Uterus (tissue), 4 donors: ENCODE data around the gene AKT3. TPM values are rescaled to one million over a fixed set of nuclear protein-coding genes. Genes with fewer than 3 reads are reported as not detected.

Source experiments
- DNase-seq, 2 donors: peaks; one replicate each; pipeline ENCODE4 v3.0.0-alpha.2; 2019 to 2020
- H3K27ac ChIP-seq, 2 donors: fragments of 200-600 bp; sonication (generic); 1 replicate in 1 of 2; 2 replicates in 1 of 2; pipeline ENCODE4 v1.5.1; 2016 to 2018
- H3K27me3 ChIP-seq, 2 donors: fragments of 200-600 bp; sonication (generic); one replicate each; pipeline ENCODE4 v1.5.1; 2018 to 2019; ENCODE audit warnings: control low read depth in 1 of 2
- H3K36me3 ChIP-seq, 2 donors: fragments of 200-600 bp; sonication (generic); one replicate each; pipeline ENCODE4 v1.5.1; 2019; ENCODE audit warnings: control low read depth in 1 of 2
- H3K4me1 ChIP-seq, 2 donors: fragments of 200-600 bp; sonication (generic); one replicate each; pipeline ENCODE4 v1.5.1; 2018 to 2019; ENCODE audit warnings: control low read depth in 1 of 2
- H3K4me3 ChIP-seq, 2 donors: fragments of 200-600 bp; sonication (generic); 1 replicate in 1 of 2; 2 replicates in 1 of 2; pipeline ENCODE4 v1.5.1; 2018 to 2019; ENCODE audit warnings: mild to moderate bottlenecking in 1 of 2
- H3K9me3 ChIP-seq, 2 donors: fragments of 200-600 bp; sonication (generic); one replicate each; pipeline ENCODE4 v1.5.1; 2019; ENCODE audit warnings: control low read depth in 1 of 2
- POLR2A ChIP-seq, 2 donors: fragments of 450-650 bp; IDR thresholded peaks; one replicate each; pipeline ENCODE4 v1.6.1; 2016; ENCODE audit warnings: antibody characterized with exemption in 2 of 2, mild to moderate bottlenecking in 1 of 2, moderate library complexity in 1 of 2
- intact Hi-C: fragments of 100-400 bp; cut with DNase I; formaldehyde crosslinking; loops from one replicate; pipeline ENCODE4 v1.15.1; 2023; ENCODE audit warnings: low total_unique reads
- total RNA-seq, 4 donors: library from RNA; depleted of rRNA in 3 of 4; stranded (reverse); fragments of >200 nt in 3 of 4; gene quantifications; one replicate each; pipeline versions ENCODE4 v1.1.0 to v1.2.4, GENCODE V29; 2014 to 2023
- TF ChIP-seq, protein P1 (sequence below), 4 experiments: fragments of 200-600 bp in 2 of 4; fragments of 450-650 bp in 2 of 4; sonication (generic) in 2 of 4; IDR thresholded peaks; one replicate each; pipeline ENCODE4 v1.5.1; 2016 to 2019; ENCODE audit warnings: antibody characterized with exemption in 4 of 4, mild to moderate bottlenecking in 2 of 4, moderate library complexity in 1 of 4
- donor health status: DM: yes; HTN: yes; CAD: no.

Gene AKT3
- total RNA-seq, 4 donors from 2014 or later: 39.2 to 227 (median 97.6) TPM

DNA sequence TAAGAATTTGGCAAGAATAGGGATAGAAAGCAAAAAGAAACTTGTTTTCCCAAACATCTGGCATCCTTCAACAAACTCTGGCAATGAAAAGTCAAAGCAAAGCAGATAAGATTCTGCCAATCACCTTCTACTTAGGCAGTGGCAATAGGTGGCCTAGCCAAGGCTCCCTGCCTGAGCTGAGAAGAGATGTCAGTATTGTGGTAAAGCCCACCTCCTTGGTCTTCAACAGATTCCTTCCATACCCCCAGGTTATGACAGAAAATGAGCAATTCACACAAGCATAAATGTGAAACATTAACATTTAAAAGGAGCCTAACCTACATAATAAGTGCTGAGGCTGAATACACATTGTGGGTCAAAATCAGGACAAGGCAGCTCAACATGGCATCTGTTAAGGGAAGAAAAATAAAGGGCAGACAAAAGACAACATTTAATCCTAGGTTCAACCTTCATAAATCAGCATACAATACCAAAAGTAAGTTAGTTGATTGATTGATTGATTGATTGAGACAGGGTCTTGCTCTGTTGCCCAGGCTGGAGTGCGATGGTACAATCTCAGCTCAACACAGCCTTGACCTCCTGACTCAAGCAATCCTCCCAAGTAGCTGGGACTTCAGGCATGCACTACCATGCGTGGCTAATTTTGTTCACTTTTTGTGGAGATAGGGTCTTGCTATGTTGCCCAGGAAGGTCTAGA lies 123.1 kb downstream of the AKT3 start:
- Histone ChIP-seq H3K27ac (no peak overlapping the region), H3K27me3 (no peaks in the 10 kb centered on the region), H3K36me3 (no peaks in the 10 kb centered on the region), H3K9me3 (no peaks in the 10 kb centered on the region), H3K4me3 (no peak overlapping the region), H3K4me1 (no peaks in the 10 kb centered on the region)
- no peak for DNase-seq
- TF ChIP-seq, protein P1, sequence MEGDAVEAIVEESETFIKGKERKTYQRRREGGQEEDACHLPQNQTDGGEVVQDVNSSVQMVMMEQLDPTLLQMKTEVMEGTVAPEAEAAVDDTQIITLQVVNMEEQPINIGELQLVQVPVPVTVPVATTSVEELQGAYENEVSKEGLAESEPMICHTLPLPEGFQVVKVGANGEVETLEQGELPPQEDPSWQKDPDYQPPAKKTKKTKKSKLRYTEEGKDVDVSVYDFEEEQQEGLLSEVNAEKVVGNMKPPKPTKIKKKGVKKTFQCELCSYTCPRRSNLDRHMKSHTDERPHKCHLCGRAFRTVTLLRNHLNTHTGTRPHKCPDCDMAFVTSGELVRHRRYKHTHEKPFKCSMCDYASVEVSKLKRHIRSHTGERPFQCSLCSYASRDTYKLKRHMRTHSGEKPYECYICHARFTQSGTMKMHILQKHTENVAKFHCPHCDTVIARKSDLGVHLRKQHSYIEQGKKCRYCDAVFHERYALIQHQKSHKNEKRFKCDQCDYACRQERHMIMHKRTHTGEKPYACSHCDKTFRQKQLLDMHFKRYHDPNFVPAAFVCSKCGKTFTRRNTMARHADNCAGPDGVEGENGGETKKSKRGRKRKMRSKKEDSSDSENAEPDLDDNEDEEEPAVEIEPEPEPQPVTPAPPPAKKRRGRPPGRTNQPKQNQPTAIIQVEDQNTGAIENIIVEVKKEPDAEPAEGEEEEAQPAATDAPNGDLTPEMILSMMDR (IDR thresholded peaks at IDR 0.05): no peak
- TF ChIP-seq POLR2A (IDR thresholded peaks at IDR 0.05): no peak
- intact Hi-C loops: no loop called here

DNA sequence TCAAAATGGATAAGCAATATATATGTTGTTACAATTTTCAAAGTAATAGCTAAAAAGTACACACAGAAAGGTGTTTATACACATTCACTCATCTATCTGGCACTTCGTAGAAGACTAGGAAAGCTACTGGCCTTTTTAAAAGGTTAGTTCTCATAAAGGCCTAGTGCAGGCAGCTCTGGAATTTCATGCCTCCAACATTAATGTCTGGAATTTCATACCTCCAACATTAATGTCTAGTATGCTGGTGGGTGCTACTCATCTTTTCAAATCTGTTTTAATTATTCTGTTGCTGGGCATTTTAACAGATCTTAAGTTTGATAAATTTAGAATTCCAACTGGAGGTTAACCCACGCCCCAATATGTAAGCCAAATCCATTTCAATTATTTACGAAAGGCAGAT lies 124.2 kb downstream of the AKT3 start:
- no peak overlapping the region for H3K27ac ChIP-seq
- no peaks in the 10 kb centered on the region for H3K36me3 ChIP-seq
- no peaks in the 10 kb centered on the region for H3K4me1 ChIP-seq
- intact Hi-C loops: no loop called here
- no peak overlapping the region for H3K4me3 ChIP-seq
- TF ChIP-seq POLR2A (IDR thresholded peaks at IDR 0.05): no peak
- TF ChIP-seq, protein P1 (IDR thresholded peaks at IDR 0.05): no peak
- H3K9me3 ChIP-seq: no peaks in the 10 kb centered on the region
- no peaks in the 10 kb centered on the region for H3K27me3 ChIP-seq
- no peak for DNase-seq

DNA sequence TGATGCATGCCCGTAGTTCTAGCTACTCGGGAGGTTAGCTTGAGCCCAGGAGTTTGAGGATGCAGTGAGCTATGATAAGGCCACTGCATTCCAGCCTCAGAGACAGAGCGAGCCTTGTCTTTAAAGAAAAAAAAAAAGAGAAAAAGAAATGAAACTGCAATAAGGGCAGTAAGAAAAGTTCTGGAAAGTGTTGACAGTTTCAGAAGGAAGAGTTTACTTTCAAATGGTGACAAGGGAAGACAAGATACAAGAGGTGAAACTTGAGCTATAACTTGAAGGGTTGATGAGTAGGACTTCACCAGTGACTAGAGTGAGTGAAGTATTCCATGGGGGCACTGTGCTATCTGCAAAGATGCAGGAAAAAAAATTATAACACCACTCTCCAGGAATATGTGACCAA lies 125.0 kb downstream of the AKT3 start:
- Histone ChIP-seq H3K27me3 (no peaks in the 10 kb centered on the region), H3K4me1 (no peaks in the 10 kb centered on the region), H3K27ac (no peak overlapping the region), H3K4me3 (no peak overlapping the region), H3K36me3 (no peaks in the 10 kb centered on the region), H3K9me3 (no peaks in the 10 kb centered on the region)
- intact Hi-C loops: no loop called here
- TF ChIP-seq POLR2A (IDR thresholded peaks at IDR 0.05): no peak
- TF ChIP-seq, protein P1 (IDR thresholded peaks at IDR 0.05): no peak
- DNase-seq: no peak

DNA sequence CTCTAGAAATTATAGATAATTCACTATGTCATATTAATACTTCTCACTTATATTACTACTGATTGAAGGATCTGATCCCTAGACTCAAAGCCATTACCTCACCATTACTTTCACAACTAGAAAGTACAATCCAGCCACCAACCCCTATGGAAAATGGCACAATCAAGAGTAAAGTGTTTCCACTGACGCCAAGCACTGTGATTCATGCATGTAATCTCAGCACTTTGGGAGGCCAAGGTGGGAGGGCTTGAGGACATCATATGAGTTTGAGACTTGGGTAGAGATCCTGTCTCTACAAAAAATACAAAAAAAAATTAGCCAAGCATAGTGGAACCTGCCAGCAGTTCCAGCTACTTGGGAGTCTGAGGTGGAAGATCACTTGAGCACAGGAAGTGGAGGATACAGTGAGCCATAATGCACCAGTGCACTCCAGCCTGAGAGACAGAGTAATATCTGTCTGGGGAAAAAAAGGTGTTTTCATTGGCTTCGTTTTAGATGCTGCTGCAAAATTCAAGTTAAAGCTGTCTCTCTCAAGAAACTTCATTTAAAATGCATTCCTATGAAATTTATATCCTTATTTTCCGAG lies 126.5 kb downstream of the AKT3 start:
- no peak for TF ChIP-seq POLR2A (IDR thresholded peaks at IDR 0.05)
- TF ChIP-seq, protein P1 (IDR thresholded peaks at IDR 0.05): no peak
- H3K4me1 ChIP-seq: no peaks in the 10 kb centered on the region

DNA sequence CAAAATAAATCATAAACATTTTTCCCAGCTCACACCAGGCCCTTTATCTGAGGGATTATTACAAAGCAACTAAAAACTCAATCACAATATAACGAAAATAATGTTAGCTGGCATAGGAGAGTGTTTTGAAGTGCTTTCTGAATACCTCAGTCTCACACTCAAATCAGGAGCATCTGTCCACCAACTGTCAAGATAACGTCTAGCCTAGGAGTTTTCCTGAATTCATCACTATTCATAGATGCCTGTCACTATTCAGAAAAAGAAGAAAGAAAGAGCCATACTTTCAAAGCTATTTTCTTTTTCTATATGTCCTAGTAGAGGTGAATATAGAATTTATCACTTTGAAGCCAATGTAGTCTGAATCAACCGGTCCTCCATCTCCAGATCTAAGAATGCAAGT lies 127.0 kb downstream of the AKT3 start:
- intact Hi-C loops: no loop called here
- Histone ChIP-seq H3K36me3 (no peaks in the 10 kb centered on the region), H3K9me3 (no peaks in the 10 kb centered on the region), H3K27ac (no peak overlapping the region), H3K4me1 (no peaks in the 10 kb centered on the region), H3K27me3 (no peaks in the 10 kb centered on the region), H3K4me3 (no peak overlapping the region)
- DNase-seq: no peak
- TF ChIP-seq, protein P1 (IDR thresholded peaks at IDR 0.05): no peak
- no peak for TF ChIP-seq POLR2A (IDR thresholded peaks at IDR 0.05)

More for the DNA sequence above, 126.5 kb downstream of the AKT3 start:
- Histone ChIP-seq H3K9me3 (no peaks in the 10 kb centered on the region), H3K27me3 (no peaks in the 10 kb centered on the region), H3K36me3 (no peaks in the 10 kb centered on the region), H3K27ac (no peak overlapping the region), H3K4me3 (no peak overlapping the region)
- intact Hi-C loops: no loop called here
- no peak for DNase-seq
